ENCODE results near the gene AGFG1.

- no peak for TF ChIP-seq EZH2 (IDR thresholded peaks at IDR 0.05; ENCODE audit: borderline replicate concordance, low read depth, low read length, poor library complexity, severe bottlenecking)
- no peak for TF ChIP-seq CTCF (conservative IDR thresholded peaks at IDR 0.05; ENCODE audit: low read depth, low read length)
These were observed 105.6 kb downstream of the AGFG1 start for GRCh38 chr2:227577555-227577954.

All from A673 (cell line).